ENCODE measurements around the gene SP140. TPM values are rescaled to one million over a fixed set of nuclear protein-coding genes. Genes with fewer than 3 reads are reported as not detected.
"Not testable (repeated sequence)": the region's sequence is repeated elsewhere in the genome, so short reads cannot be mapped to it uniquely, and the experiment has no call there.

The SP140 gene
- total RNA-seq, 2 experiments from 2014 or later, result 4.8 to 6.4 TPM

DNA sequence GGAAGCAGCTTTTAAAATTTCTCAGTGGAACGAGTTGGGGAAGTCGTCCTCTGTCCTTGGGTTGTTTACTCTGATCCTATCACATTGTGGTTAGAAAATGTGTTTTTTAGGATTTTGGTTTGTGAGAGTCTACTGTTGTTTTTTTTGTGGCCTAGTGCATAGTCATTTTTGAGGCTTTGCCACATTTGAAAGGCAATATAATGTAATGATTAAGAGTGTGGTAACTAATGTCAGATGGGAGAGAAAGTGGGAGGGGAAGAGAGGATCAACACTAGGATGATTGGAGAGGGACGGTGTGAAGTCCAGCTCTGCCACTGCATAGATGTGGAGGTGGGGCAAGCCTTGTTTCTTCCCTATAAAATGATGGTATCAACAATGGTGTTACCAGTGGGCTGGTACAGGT is 109.9 kb downstream of the SP140 start:
- CTCF ChIA-PET (ENCODE audit: unreplicated experiment), result no interaction called here

DNA sequence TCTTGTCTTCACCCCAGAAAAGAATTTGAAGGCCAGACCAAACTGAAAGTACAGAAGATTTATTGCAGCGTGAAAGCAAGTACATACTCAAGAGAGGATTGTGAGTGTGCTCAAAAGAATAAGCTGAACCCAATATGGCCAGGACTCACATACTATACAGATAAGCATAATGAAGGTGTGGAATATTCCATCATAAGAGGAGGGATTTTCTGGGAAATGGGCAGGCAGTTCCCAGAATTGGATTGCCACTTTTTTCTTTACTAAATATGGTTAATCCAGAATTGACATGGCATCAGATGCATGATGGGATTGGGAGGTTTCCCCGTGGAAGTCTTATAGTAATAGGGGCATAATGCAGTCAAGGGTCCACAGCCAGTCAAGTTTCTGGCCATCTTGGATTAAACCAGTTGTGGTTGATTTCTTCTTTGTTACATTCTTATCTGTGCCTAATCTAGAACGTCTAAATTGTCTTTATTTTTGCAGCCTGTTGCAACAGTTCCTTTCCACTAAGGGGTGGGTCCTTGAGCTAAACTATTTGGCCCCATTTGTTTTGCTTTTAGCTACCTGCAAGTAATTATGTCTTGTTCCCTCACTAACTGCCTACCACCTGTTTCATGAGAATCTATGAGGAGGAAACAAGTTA is 110.4 kb downstream of the SP140 start:
- ChIA-PET CTCF (ENCODE audit: unreplicated experiment) (no interaction called here), POLR2A (no interaction called here)
- intact Hi-C loops (cut with micrococcal nuclease; ENCODE audit: unreplicated experiment), result no loop called here
- H3K4me3 ChIP-seq (ENCODE audit: low read depth, low read length, poor library complexity, severe bottlenecking), result no peak overlapping the region
- no peaks in the 10 kb centered on the region for H4K20me1 ChIP-seq (ENCODE audit: insufficient read depth, low read length)
- BruUV-seq (replicated peaks), result no TSS peak
- no peaks in the 10 kb centered on the region for H3K79me2 ChIP-seq (ENCODE audit: insufficient read depth, low read depth, low read length)
- H3K4me1 ChIP-seq (ENCODE audit: insufficient read depth, low read length, poor library complexity, severe bottlenecking), result no peaks in the 10 kb centered on the region
- H3K27ac ChIP-seq (ENCODE audit: low read depth, low read length, poor library complexity, severe bottlenecking), result no peak overlapping the region
- H3K36me3 ChIP-seq (ENCODE audit: insufficient read depth, low read length), result peaks cover 24% of the 10 kb centered on the region
- TF ChIP-seq, protein P1, sequence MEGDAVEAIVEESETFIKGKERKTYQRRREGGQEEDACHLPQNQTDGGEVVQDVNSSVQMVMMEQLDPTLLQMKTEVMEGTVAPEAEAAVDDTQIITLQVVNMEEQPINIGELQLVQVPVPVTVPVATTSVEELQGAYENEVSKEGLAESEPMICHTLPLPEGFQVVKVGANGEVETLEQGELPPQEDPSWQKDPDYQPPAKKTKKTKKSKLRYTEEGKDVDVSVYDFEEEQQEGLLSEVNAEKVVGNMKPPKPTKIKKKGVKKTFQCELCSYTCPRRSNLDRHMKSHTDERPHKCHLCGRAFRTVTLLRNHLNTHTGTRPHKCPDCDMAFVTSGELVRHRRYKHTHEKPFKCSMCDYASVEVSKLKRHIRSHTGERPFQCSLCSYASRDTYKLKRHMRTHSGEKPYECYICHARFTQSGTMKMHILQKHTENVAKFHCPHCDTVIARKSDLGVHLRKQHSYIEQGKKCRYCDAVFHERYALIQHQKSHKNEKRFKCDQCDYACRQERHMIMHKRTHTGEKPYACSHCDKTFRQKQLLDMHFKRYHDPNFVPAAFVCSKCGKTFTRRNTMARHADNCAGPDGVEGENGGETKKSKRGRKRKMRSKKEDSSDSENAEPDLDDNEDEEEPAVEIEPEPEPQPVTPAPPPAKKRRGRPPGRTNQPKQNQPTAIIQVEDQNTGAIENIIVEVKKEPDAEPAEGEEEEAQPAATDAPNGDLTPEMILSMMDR (conservative IDR thresholded peaks at IDR 0.05; ENCODE audit: low read length), result no peak
- TF ChIP-seq EZH2phosphoT487 (IDR thresholded peaks at IDR 0.05; ENCODE audit: borderline replicate concordance, low read depth, low read length), result no peak
- no peak overlapping the region for H2AFZ ChIP-seq (ENCODE audit: low read length)
- no peak for DNase-seq (ENCODE audit: low spot score)
- H3K4me2 ChIP-seq (ENCODE audit: low read length), result no peak overlapping the region
- H3K9me3 ChIP-seq (ENCODE audit: low read length), result no peaks in the 10 kb centered on the region
- no peaks in the 10 kb centered on the region for H3K9me2 ChIP-seq (ENCODE audit: insufficient read depth, low read length)

More for the DNA sequence above, 109.9 kb downstream of the SP140 start:
- BruUV-seq (replicated peaks), result no TSS peak
- intact Hi-C loops (cut with micrococcal nuclease; ENCODE audit: unreplicated experiment), result no loop called here
- H3K36me3 ChIP-seq (ENCODE audit: insufficient read depth, low read length), result peaks cover 24% of the 10 kb centered on the region
- no peak for DNase-seq (ENCODE audit: low spot score)
- H3K9me2 ChIP-seq (ENCODE audit: insufficient read depth, low read length), result no peaks in the 10 kb centered on the region
- H3K9me3 ChIP-seq (ENCODE audit: low read length), result no peaks in the 10 kb centered on the region
- no peaks in the 10 kb centered on the region for H4K20me1 ChIP-seq (ENCODE audit: insufficient read depth, low read length)
- H3K79me2 ChIP-seq (ENCODE audit: insufficient read depth, low read depth, low read length), result no peaks in the 10 kb centered on the region
- no peaks in the 10 kb centered on the region for H3K4me1 ChIP-seq (ENCODE audit: insufficient read depth, low read length, poor library complexity, severe bottlenecking)
- no peak overlapping the region for H3K4me2 ChIP-seq (ENCODE audit: low read length)
- TF ChIP-seq, protein P1 (conservative IDR thresholded peaks at IDR 0.05; ENCODE audit: low read length), result no peak
- TF ChIP-seq EZH2phosphoT487 (IDR thresholded peaks at IDR 0.05; ENCODE audit: borderline replicate concordance, low read depth, low read length), result no peak
- H2AFZ ChIP-seq (ENCODE audit: low read length), result no peak overlapping the region
- H3K27ac ChIP-seq (ENCODE audit: low read depth, low read length, poor library complexity, severe bottlenecking), result no peak overlapping the region
- POLR2A ChIA-PET, result no interaction called here
- H3K4me3 ChIP-seq (ENCODE audit: low read depth, low read length, poor library complexity, severe bottlenecking), result no peak overlapping the region

- BruUV-seq (replicated peaks); H3K9me2 ChIP-seq (ENCODE audit: insufficient read depth, low read length); H3K4me2 ChIP-seq (ENCODE audit: low read length); DNase-seq (ENCODE audit: low spot score); intact Hi-C loops (cut with micrococcal nuclease; ENCODE audit: unreplicated experiment); H4K20me1 ChIP-seq (ENCODE audit: insufficient read depth, low read length); CTCF ChIA-PET (ENCODE audit: unreplicated experiment); H3K27ac ChIP-seq (ENCODE audit: low read depth, low read length, poor library complexity, severe bottlenecking); H3K4me1 ChIP-seq (ENCODE audit: insufficient read depth, low read length, poor library complexity, severe bottlenecking); H3K4me3 ChIP-seq (ENCODE audit: low read depth, low read length, poor library complexity, severe bottlenecking); H3K79me2 ChIP-seq (ENCODE audit: insufficient read depth, low read depth, low read length); H2AFZ ChIP-seq (ENCODE audit: low read length): not testable (repeated sequence)
- Histone ChIP-seq H3K36me3 (ENCODE audit: insufficient read depth, low read length) (peaks cover 17% of the 10 kb centered on the region; the same call in 1 of the 2 replicates), H3K9me3 (ENCODE audit: low read length) (peaks cover 12% of the 10 kb centered on the region; the same call in 1 of the 2 replicates)
- POLR2A ChIA-PET, result interaction anchor here (0.6 kb wide), 1 partner anchor 212 kb away, joined by 3 read pairs; no protein-coding TSS in a partner anchor
Measured at GRCh38 chr2:230341936-230342528, 116.5 kb downstream of the SP140 start.

- H3K4me1 ChIP-seq (ENCODE audit: insufficient read depth, low read length, poor library complexity, severe bottlenecking); CTCF ChIA-PET (ENCODE audit: unreplicated experiment); H2AFZ ChIP-seq (ENCODE audit: low read length); intact Hi-C loops (cut with micrococcal nuclease; ENCODE audit: unreplicated experiment); H3K79me2 ChIP-seq (ENCODE audit: insufficient read depth, low read depth, low read length); H3K27ac ChIP-seq (ENCODE audit: low read depth, low read length, poor library complexity, severe bottlenecking); H3K9me2 ChIP-seq (ENCODE audit: insufficient read depth, low read length); H3K4me2 ChIP-seq (ENCODE audit: low read length); H3K4me3 ChIP-seq (ENCODE audit: low read depth, low read length, poor library complexity, severe bottlenecking); DNase-seq (ENCODE audit: low spot score); H4K20me1 ChIP-seq (ENCODE audit: insufficient read depth, low read length); BruUV-seq (replicated peaks): not testable (repeated sequence)
- peaks cover 22% of the 10 kb centered on the region; the same call in 1 of the 2 replicates for H3K36me3 ChIP-seq (ENCODE audit: insufficient read depth, low read length)
- H3K9me3 ChIP-seq (ENCODE audit: low read length), result peaks cover 15% of the 10 kb centered on the region; the same call in 1 of the 2 replicates
- POLR2A ChIA-PET, result interaction anchor here (0.6 to 0.9 kb wide), 4 partner anchors 14 to 211 kb away, joined by 3 to 4 read pairs (median 3); no protein-coding TSS in a partner anchor
Measured at GRCh38 chr2:230343041-230343624, 117.6 kb downstream of the SP140 start.

All from OCI-LY7 (cell line).